H1 (cell line): ENCODE measurements around the gene CCNL2. TPM values are rescaled to one million over a fixed set of nuclear protein-coding genes. Genes with fewer than 3 reads are reported as not detected.

Experiments used
- CHD7 ChIP-seq: fragments of 300-600 bp; sonication (generic); IDR thresholded peaks from 2 replicates; pipeline ENCODE4 v1.7.1; 2012; ENCODE audit warnings: low read length, moderate library complexity, mild to moderate bottlenecking, inconsistent platforms; ENCODE audit not compliant: insufficient replicate concordance
- FOSL1 ChIP-seq: IDR thresholded peaks from 2 replicates; pipeline ENCODE4 v1.6.1; 2011; ENCODE audit warnings: mild to moderate bottlenecking, low read depth, low read length, moderate library complexity; ENCODE audit not compliant: insufficient read depth
- GABPA ChIP-seq: IDR thresholded peaks from 2 replicates; pipeline ENCODE4 v1.6.1; 2011; ENCODE audit warnings: mild to moderate bottlenecking, low read length, moderate library complexity, borderline replicate concordance; ENCODE audit not compliant: insufficient read depth
- HDAC6 ChIP-seq: IDR thresholded peaks from one replicate; pipeline ENCODE4 v1.7.1; 2012; ENCODE audit warnings: low read depth, mild to moderate bottlenecking, inconsistent platforms, low read length, moderate library complexity
- JUN ChIP-seq: IDR thresholded peaks from 2 replicates; pipeline ENCODE4 v1.6.1; 2011; ENCODE audit warnings: low read depth, mild to moderate bottlenecking, improper control_type of control experiment, low read length
- JUND ChIP-seq: IDR thresholded peaks from 2 replicates; pipeline ENCODE4 v1.6.1; 2011; ENCODE audit warnings: mild to moderate bottlenecking, improper control_type of control experiment, low read length
- KDM4A ChIP-seq: IDR thresholded peaks from one replicate; pipeline ENCODE4 v1.7.1; 2012; ENCODE audit warnings: low read depth, mild to moderate bottlenecking, moderate library complexity, low read length, inconsistent platforms; ENCODE audit not compliant: severe bottlenecking
- TAF1 ChIP-seq: IDR thresholded peaks from 2 replicates; pipeline ENCODE4 v1.6.1; 2011; ENCODE audit warnings: mild to moderate bottlenecking, low read depth, low read length
- TAF7 ChIP-seq: optimal IDR thresholded peaks from 2 replicates; pipeline ENCODE3; 2011; ENCODE audit warnings: low read depth, mild to moderate bottlenecking, inconsistent platforms, low read length, moderate library complexity, borderline replicate concordance
- USF2 ChIP-seq: IDR thresholded peaks from 2 replicates; pipeline ENCODE4 v1.6.1; 2011; ENCODE audit warnings: low read length, improper control_type of control experiment
- polyA plus RNA-seq, 7 experiments: library from polyadenylated mRNA; depleted of rRNA in 3 of 7; stranded (reverse) in 5 of 7; unstranded in 2 of 7; fragments of >200 nt in 5 of 7; fragments of 200-250 nt in 2 of 7; gene quantifications; 1 replicate in 5 of 7; 2 replicates in 1 of 7; 4 replicates in 1 of 7; pipeline versions ENCODE4 v1.2.1 to v1.2.3, GENCODE V29; 2011 to 2013; ENCODE audit warnings: missing spikeins in 2 of 7, mixed read lengths in 2 of 7
- total RNA-seq: library from RNA; stranded (reverse); fragmentation: NEBNext Ultra II Directional; extraction: Animal tissue kit (Norgen Biotek cat#: 25700); gene quantifications from 2 replicates; pipeline ENCODE4 v1.2.1, GENCODE V29; 2021

CCNL2 gene
- total and polyA plus RNA-seq, 2 of the 8 experiments (the other 6 are each of a cell fraction or from before 2014, with no cell fraction given): 79.8 to 120 TPM

- TF ChIP-seq CHD7 (no peak), TAF1 (no peak), JUND (no peak), KDM4A (no peak), USF2 (no peak), FOSL1 (no peak), GABPA (no peak), HDAC6 (no peak), JUN (no peak), TAF7 (no peak)
Observed at GRCh38 chr1:1347026-1347595, 52.0 kb downstream of the CCNL2 start (continued).
